GM18519 (cell line): ENCODE data around the gene BBS12.

Experiments
- ATAC-seq: cut with Tn5 transposase; IDR thresholded peaks from one replicate; pipeline ENCODE4 v1.9.1; 2021; ENCODE audit warnings: mild to moderate bottlenecking, moderate library complexity; ENCODE audit not compliant: unreplicated experiment, low FRiP score

The BBS12 gene

GRCh38 chr4:122711919-122712318 lies 20.6 kb upstream of the BBS12 start:
- no peak for ATAC-seq

GRCh38 chr4:122712782-122713181 lies 19.7 kb upstream of the BBS12 start:
- no peak for ATAC-seq

GRCh38 chr4:122715221-122715620 lies 17.3 kb upstream of the BBS12 start:
- no peak for ATAC-seq

GRCh38 chr4:122716825-122717448 lies 15.6 kb upstream of the BBS12 start:
- ATAC-seq = peak; percentile 83

GRCh38 chr4:122718281-122718680 lies 14.2 kb upstream of the BBS12 start:
- ATAC-seq = no peak

GRCh38 chr4:122722256-122722655 lies 10.2 kb upstream of the BBS12 start:
- ATAC-seq = no peak

GRCh38 chr4:122728856-122729255 lies 3.6 kb upstream of the BBS12 start:
- ATAC-seq = no peak

GRCh38 chr4:122731676-122732075 lies 828 bp upstream of the BBS12 start:
- no peak for ATAC-seq

- ATAC-seq = no peak
Measured at GRCh38 chr4:122733787-122734120, 1.2 kb downstream of the BBS12 start.

- ATAC-seq = no peak
Measured at GRCh38 chr4:122739174-122739573, 6.7 kb downstream of the BBS12 start.

- ATAC-seq = no peak
Measured at GRCh38 chr4:122742933-122743829, 10.7 kb downstream of the BBS12 start.

- no peak for ATAC-seq
Measured at GRCh38 chr4:122744229-122744628, 11.7 kb downstream of the BBS12 start.

- no peak for ATAC-seq
Measured at GRCh38 chr4:122746485-122746965, 14.0 kb downstream of the BBS12 start.

GRCh38 chr4:122747068-122747467 lies 14.6 kb downstream of the BBS12 start:
- no peak for ATAC-seq

- ATAC-seq = no peak
Measured at GRCh38 chr4:122747883-122748282, 15.4 kb downstream of the BBS12 start.

- no peak for ATAC-seq
Measured at GRCh38 chr4:122749704-122750454, 17.4 kb downstream of the BBS12 start.

- ATAC-seq = no peak
Measured at GRCh38 chr4:122755675-122756074, 23.2 kb downstream of the BBS12 start.

GRCh38 chr4:122758033-122758432 lies 25.5 kb downstream of the BBS12 start:
- ATAC-seq = peak; percentile 53

- no peak for ATAC-seq
Measured at GRCh38 chr4:122759639-122760310, 27.3 kb downstream of the BBS12 start.

GRCh38 chr4:122762520-122762919 lies 30.0 kb downstream of the BBS12 start:
- no peak for ATAC-seq
